ENCODE data around the gene NSMCE1.
"Not testable (repeated sequence)": the region's sequence is repeated elsewhere in the genome, so short reads cannot be mapped to it uniquely, and the experiment has no call there.

The NSMCE1 gene

DNA sequence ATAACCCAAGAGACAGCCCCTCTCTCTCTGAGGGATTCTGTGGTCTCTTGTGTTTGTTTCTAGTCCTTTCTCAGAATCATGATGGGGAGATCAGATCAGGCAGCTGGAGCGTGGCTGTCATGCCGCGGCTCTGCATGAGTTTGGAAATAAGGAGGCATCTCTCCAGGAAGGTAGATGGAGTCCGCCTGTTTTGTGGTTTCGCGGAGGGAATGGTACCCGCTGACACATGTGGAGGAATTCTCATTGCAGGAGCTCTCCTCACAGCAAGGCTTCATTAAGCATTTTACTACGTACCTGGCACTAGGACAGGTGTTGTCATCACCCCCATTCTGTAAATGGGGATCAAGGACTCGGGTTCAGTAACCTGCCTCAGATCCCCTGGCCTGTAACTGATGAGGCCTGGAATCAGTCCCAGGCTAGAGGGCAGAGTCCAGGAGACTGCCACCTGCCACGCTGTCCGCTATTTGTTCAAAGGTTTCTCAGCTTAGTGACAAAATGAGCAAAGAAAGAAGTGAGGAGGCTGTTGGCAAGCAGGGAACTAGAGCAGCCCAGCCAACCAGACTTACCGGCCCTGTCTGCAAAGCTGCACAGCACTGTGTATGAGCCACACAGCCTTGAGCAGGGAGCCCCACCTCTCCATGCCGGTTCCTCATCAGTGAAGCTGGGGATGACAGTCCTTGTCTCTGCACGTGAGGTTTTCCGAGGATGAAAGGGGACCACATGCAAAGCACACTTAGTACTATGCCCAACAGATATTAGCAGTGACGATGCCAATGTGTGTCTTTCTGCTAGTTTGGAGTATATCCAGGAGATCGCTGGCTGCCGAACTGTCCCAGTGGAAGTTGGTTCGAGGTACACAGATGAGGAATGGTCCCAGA lies 54.2 kb downstream of the NSMCE1 start:
- TF ChIP-seq, protein P1, sequence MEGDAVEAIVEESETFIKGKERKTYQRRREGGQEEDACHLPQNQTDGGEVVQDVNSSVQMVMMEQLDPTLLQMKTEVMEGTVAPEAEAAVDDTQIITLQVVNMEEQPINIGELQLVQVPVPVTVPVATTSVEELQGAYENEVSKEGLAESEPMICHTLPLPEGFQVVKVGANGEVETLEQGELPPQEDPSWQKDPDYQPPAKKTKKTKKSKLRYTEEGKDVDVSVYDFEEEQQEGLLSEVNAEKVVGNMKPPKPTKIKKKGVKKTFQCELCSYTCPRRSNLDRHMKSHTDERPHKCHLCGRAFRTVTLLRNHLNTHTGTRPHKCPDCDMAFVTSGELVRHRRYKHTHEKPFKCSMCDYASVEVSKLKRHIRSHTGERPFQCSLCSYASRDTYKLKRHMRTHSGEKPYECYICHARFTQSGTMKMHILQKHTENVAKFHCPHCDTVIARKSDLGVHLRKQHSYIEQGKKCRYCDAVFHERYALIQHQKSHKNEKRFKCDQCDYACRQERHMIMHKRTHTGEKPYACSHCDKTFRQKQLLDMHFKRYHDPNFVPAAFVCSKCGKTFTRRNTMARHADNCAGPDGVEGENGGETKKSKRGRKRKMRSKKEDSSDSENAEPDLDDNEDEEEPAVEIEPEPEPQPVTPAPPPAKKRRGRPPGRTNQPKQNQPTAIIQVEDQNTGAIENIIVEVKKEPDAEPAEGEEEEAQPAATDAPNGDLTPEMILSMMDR (IDR thresholded peaks at IDR 0.05; ENCODE audit: borderline replicate concordance, insufficient read depth, low read depth, low read length) = no peak
- no peak overlapping the region for H3K4me3 ChIP-seq (ENCODE audit: low read depth, low read length)

DNA sequence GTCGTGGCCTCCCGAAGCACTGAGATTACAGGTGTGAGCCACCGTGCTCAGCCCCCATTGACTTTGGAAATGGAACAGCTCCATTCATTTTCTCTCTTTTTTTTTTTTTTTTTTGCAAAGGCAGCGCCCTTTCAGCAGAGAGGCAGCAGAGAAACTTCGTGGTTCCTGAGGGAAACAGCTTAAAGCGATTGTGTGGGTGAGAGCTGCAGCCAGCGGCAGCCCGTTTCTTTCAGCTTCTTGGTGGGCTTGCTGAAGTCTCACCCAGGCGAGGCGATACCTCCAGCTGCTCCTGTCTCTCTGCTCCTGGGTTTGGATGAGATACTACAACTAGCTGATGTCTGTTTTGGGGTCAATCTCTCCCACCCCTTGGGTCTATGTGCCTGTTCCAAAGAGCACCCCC lies 57.5 kb downstream of the NSMCE1 start:
- H3K4me3 ChIP-seq (ENCODE audit: low read depth, low read length) = no peak overlapping the region
- TF ChIP-seq, protein P1 (IDR thresholded peaks at IDR 0.05; ENCODE audit: borderline replicate concordance, insufficient read depth, low read depth, low read length) = no peak

DNA sequence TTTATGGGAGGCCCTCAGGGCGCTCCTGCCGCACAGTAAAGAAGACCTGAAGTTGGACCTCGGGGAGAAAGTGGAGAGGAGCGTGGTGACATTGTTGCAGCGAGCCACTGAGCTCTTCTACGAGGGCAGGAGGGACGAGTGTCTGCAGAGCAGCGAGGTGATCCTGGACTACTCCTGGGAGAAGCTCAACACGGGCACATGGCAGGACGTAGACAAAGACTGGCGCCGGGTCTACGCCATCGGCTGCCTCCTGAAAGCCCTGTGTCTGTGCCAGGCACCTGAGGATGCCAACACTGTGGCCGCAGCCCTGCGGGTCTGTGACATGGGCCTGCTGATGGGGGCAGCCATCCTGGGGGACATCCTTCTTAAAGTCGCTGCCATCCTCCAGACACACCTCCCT lies 58.4 kb downstream of the NSMCE1 start:
- TF ChIP-seq, protein P1 (IDR thresholded peaks at IDR 0.05; ENCODE audit: borderline replicate concordance, insufficient read depth, low read depth, low read length) = no peak
- H3K4me3 ChIP-seq (ENCODE audit: low read depth, low read length) = no peak overlapping the region

DNA sequence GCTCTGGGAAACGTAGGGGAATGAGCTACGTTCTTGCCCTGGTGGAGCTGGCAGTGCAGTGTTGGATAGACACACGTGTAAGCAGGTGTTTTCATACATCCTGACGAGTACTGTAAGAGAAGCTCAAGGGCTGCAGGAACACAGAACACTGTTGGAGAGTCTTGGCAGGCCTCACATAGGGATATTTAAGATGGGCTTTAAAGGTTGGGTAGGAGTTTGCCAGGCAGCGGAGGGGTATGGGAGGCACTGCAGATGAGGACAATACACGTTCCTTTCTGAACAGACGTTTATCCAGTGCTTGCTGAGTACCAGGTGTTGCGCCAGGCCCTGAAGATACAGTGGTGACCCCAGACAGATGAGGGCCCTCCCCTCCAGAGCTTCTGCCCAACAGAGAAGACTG lies 59.0 kb downstream of the NSMCE1 start:
- no peak overlapping the region for H3K4me3 ChIP-seq (ENCODE audit: low read depth, low read length)
- TF ChIP-seq, protein P1 (IDR thresholded peaks at IDR 0.05; ENCODE audit: borderline replicate concordance, insufficient read depth, low read depth, low read length) = no peak

DNA sequence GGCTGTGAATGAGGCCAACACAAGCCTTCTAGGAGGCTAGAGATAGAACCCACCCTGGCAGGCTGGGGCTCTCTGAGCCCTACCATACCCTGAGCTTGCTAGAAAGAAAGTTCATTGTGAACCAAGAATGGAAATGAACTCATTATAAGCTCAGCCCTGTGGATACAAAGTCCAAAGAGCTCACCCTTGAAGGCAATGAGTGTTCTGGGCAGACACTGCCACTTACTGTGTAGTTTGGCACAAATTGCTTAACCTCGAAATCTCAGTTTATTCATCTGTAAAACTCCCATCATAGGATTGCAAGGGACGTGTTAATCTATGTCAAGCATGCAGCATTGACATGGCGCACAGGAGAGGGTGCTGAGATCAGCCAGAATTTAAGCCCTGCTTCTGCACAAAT lies 59.8 kb downstream of the NSMCE1 start:
- TF ChIP-seq, protein P1 (IDR thresholded peaks at IDR 0.05; ENCODE audit: borderline replicate concordance, insufficient read depth, low read depth, low read length) = no peak
- H3K4me3 ChIP-seq (ENCODE audit: low read depth, low read length) = no peak overlapping the region

DNA sequence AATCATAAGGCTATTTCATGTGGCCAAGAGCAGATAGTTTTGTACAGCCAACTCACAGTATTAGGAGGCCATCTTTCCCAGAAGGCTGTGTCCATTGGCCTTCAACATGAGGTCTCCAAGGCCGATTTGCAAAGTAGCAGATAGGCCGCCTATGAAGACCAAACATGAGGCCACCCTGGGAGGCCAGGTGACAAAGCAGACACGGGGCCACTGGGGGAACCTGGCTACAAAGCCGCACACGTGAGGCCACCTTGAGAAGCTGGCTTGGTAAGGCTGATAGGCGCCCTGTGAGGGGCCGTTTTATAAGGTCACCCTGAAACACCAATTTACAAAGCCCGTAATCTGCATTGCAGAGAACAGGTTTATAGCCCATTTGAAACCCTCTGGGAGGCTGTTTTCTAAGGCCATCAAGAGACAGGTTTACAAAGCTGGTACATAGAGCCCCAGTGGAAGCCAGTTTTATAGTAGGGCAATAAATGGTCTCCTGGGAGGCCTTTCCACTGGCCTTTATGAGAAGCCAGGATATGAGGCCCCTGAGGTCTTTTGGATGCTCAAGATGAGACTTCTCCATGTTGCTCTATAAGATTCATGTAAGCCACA lies 60.4 kb downstream of the NSMCE1 start:
- TF ChIP-seq, protein P1 (IDR thresholded peaks at IDR 0.05; ENCODE audit: borderline replicate concordance, insufficient read depth, low read depth, low read length) = no peak
- H3K4me3 ChIP-seq (ENCODE audit: low read depth, low read length) = no peak overlapping the region

DNA sequence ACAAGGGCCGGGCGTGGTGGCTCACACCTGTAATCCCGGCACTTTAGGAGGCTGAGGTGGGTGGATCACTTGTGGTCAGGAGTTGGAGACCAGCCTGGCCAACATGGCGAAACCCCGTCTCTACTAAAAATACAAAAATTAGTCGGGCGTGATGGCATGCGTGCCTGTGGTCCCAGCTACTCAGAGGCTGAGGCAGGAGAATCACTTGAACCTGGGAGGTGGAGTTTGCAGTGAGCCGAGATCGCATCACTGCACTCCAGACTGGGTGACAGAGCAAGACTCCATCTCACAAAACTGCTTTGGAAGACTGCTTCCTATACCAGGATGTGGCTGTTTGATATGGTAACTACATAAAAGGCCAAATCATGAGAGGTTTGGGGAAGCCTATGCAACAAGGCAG lies 61.5 kb downstream of the NSMCE1 start:
- not testable (repeated sequence) for H3K4me3 ChIP-seq (ENCODE audit: low read depth, low read length)

Measured in GM12875 (cell line).